ENCODE results near the gene TMEM74B.

GRCh38 chr20:1154691-1155090 lies 30.1 kb downstream of the TMEM74B start:
- no peak for TF ChIP-seq CTCF (conservative IDR thresholded peaks at IDR 0.05; ENCODE audit: low read depth, low read length)
- no peak for TF ChIP-seq EZH2phosphoT487 (IDR thresholded peaks at IDR 0.05; ENCODE audit: borderline replicate concordance, low read length)

Measured in PC-3 (cell line).